Esophagus mucosa (tissue), 1 donor: ENCODE data around the gene SLC26A9. TPM values are rescaled to one million over a fixed set of nuclear protein-coding genes. Genes with fewer than 3 reads are reported as not detected.

Experiments
- ATAC-seq: fragments of 200-7000 bp; cut with Tn5 transposase; one replicate; pipeline ENCODE4 v1.9.1; 2020
- total RNA-seq: library from RNA; stranded (reverse); gene quantifications from one replicate; pipeline ENCODE4 v1.2.4, GENCODE V29; 2023
- donor health status: DM: yes; HTN: yes; CAD: no.

The SLC26A9 gene
- total RNA-seq, 1 donor from 2014 or later: 2.3 TPM

- no peak for ATAC-seq
Observed at GRCh38 chr1:205973377-205974232, 30.3 kb upstream of the SLC26A9 start.

GRCh38 chr1:205972491-205973168 lies 29.4 kb upstream of the SLC26A9 start:
- peak; percentile 27 for ATAC-seq

GRCh38 chr1:205972081-205972480 lies 28.8 kb upstream of the SLC26A9 start:
- ATAC-seq: no peak

- ATAC-seq: no peak
Observed at GRCh38 chr1:205971082-205971481, 27.8 kb upstream of the SLC26A9 start.

GRCh38 chr1:205970486-205970885 lies 27.2 kb upstream of the SLC26A9 start:
- ATAC-seq: no peak

GRCh38 chr1:205969229-205969628 lies 26.0 kb upstream of the SLC26A9 start:
- no peak for ATAC-seq

- peak; percentile 43 for ATAC-seq
Observed at GRCh38 chr1:205967554-205968335, 24.5 kb upstream of the SLC26A9 start.

DNA sequence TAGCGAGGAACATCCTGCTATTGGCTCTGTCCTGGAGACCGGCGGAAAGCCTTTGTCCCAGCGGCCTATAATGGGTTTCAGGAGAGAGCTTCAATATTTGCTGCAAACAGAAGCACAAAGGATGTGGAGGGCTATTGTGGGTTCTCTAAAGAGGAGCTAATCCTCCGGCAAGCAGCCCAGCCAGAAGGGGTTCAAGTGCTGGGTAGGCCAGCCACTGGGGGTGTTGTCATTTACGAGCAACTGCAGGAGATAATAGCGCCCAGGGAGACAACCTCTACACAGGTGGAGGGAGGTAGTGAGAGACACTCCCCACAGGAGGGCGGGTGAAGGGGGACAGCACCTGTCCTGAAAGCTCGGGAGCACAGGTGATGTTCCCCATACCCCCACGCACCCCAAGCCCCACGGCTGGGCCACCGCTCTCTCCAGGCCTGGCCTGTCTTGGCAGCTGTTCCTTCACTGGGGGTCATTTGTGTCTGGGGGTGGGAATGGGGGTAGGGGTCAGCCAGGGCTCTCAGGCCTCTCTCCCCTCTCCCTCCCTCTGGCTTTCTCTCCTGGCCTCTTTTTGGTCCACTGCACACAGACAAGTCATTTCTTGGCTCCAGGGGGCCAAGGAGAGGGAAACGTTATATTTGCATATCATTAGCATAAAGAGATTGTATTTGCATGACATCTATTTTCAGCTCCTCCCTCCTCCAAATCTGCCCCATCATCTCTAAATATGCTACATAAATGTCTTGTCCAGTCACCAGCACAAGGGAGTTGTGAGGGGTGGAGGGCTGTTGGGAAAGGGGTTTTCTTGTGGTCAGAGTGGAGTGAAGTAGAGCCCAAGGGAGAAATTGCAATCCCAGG lies 22.0 kb upstream of the SLC26A9 start:
- ATAC-seq: no peak

- ATAC-seq: peak; percentile 44
Observed at GRCh38 chr1:205963352-205964155, 20.3 kb upstream of the SLC26A9 start.

DNA sequence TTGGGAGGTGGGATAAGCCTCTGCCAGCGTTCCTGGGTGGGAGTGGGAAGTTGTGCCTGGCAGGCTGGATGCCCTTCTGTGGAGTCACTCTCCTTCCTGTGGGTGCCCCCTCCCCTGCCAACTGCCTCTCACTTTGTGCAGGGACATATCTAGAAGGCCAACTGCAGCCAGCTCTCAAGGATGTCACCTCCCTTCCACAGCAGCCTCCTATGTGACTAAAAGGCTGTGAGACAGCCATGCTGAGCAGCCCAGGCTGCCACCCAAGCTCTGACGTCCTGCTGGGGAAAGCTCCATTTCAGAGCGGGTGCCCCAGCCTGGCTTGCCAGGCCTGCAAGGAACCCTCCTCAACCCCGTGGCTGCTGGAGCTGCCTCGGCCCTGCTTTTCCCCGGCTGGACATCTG lies 19.6 kb upstream of the SLC26A9 start:
- no peak for ATAC-seq

- no peak for ATAC-seq
Observed at GRCh38 chr1:205961991-205962820, 18.9 kb upstream of the SLC26A9 start.

DNA sequence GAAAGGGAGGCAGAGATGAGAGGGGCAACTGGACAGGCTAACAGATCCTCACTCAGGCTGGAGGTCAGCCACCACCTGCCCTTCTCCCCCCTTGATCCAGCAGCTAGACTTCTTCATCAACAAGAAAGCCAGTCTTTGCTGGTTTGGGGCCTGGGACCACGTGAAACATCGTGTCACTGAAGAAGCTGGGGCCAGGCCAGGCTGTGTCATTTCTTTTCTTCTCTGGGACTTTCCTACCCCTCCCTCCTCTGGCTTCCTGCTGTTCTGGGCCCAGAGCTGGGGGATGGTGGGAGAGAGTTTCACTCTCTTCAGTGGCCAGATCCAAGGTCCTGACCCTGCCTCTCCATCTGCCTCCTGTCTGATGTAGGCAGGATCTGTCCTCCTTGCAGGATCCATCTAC lies 18.1 kb upstream of the SLC26A9 start:
- peak; percentile 11 for ATAC-seq

DNA sequence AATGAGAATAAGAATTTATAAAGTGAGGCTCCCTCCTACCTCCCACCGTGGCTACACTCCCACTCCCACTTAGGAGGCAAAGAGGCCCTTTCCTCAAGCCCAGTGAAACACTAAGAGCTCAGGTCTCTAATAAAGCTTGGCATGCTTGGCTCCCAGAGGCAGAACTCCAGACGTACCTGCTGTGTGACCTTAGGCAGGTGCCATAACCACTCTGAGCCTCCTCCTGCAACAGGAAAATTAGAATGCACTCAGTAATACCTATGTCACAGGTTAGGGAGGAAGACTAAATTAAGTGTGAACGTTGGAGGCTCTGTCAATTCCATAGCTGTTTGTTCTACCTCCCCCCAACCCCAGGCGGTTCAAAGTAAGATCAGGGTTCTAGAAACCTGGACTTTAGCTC lies 16.5 kb upstream of the SLC26A9 start:
- no peak for ATAC-seq

DNA sequence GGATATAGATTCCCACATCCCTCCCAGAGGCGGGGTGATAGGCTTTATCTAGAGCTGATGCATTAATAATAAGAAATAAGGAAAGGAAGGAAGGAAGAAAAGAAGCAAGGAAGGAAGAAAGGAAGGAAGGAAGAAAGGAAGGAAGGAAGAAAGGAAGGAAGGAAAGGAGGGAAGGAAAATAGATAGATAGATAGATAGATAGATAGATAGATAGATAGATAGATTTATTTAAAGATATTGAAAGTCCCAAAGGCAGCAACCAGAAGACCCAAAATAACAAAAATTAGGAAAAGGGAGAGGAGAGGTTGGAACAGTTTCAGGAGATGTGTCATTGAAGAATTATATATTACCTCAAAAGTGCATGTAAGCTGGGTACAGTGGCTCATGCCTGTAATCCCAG lies 12.2 kb upstream of the SLC26A9 start:
- no peak for ATAC-seq

- no peak for ATAC-seq
Observed at GRCh38 chr1:205954819-205955404, 11.7 kb upstream of the SLC26A9 start.

DNA sequence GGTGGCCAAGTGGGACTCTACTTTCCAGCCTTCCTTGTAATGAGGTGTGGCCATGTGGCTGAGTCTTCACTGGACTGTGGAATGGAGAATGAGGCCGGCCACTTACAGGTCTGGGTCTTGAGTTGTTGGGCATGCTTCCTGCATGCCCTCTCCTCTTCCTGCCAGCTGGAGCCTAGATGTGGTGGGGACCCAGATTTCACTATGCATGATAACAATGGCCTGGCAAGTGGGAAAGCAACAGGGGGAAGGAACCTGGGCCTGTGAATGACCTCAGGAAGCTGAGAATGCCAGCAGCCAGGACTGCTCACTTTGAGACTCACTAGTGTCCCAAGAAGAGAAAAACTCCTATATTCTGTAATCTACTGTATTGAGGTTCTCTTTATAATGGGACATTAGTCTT lies 8.5 kb upstream of the SLC26A9 start:
- ATAC-seq: no peak

GRCh38 chr1:205950826-205951549 lies 7.7 kb upstream of the SLC26A9 start:
- ATAC-seq: peak; percentile 75

- ATAC-seq: peak; percentile 4
Observed at GRCh38 chr1:205950280-205950679, 7.0 kb upstream of the SLC26A9 start.

DNA sequence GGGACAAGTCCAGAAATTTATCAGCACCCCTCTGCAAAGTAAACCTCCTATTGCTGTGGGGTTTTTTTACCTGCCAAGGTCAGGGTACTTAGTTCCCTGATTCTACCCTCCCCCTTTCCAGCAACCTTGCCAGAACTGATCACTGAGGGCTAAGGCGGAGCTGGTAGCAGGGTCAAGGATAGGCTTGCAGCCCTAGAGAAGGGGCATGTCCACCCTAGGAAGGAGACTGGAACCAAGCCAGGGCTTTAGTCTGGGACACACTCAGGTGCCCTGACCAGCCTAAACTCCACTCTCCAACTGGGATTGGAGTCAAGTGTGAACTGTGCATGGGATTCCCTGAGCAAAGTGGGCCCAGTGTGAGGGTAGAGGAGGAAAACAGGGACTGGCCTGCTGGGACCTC lies 6.5 kb upstream of the SLC26A9 start:
- no peak for ATAC-seq
